CD14-positive monocyte (primary cell): ENCODE results near the gene MGLL. TPM values are rescaled to one million over a fixed set of nuclear protein-coding genes. Genes with fewer than 3 reads are reported as not detected.

Experiments
- DNase-seq, 3 donors: peaks; one replicate each; pipeline ENCODE4 v3.0.0-alpha.2; 2011 to 2022
- H2AFZ ChIP-seq: 2 replicates; pipeline ENCODE4 v1.6.0; 2012; ENCODE audit warnings: mild to moderate bottlenecking, low read depth, low read length, inconsistent platforms; ENCODE audit not compliant: insufficient read depth, poor library complexity, severe bottlenecking
- H3K27ac ChIP-seq, 2 donors: 1 replicate in 1 of 2; 2 replicates in 1 of 2; pipeline ENCODE4 v1.5.1; 2012 to 2013; ENCODE audit warnings: low read length in 2 of 2, control low read depth in 1 of 2, inconsistent platforms in 1 of 2, low read depth in 1 of 2, mild to moderate bottlenecking in 1 of 2
- H3K27me3 ChIP-seq, 2 donors: one replicate each; pipeline versions ENCODE4 v1.6.0 to v1.6.1; 2011 to 2013; ENCODE audit warnings: low read length in 2 of 2; ENCODE audit not compliant: control insufficient read depth in 2 of 2, insufficient read depth in 2 of 2
- H3K36me3 ChIP-seq, 2 donors: replicated peaks in 1 of 2; 1 replicate in 1 of 2; 2 replicates in 1 of 2; pipeline versions ENCODE4 v1.5.1 to v1.6.1; 2012 to 2013; ENCODE audit warnings: low read length in 2 of 2, control low read depth in 1 of 2, inconsistent platforms in 1 of 2, mild to moderate bottlenecking in 1 of 2; ENCODE audit not compliant: insufficient read depth in 2 of 2, control insufficient read depth in 1 of 2
- H3K4me1 ChIP-seq, 2 donors: 1 replicate in 1 of 2; 2 replicates in 1 of 2; pipeline versions ENCODE4 v1.5.1 to v1.6.1; 2012 to 2013; ENCODE audit warnings: low read length in 2 of 2, control low read depth in 1 of 2, inconsistent platforms in 1 of 2, mild to moderate bottlenecking in 1 of 2, moderate library complexity in 1 of 2; ENCODE audit not compliant: insufficient read depth in 2 of 2, control insufficient read depth in 1 of 2
- H3K4me2 ChIP-seq: replicated peaks from 2 replicates; pipeline ENCODE3; 2012; ENCODE audit warnings: low read length, moderate library complexity, mild to moderate bottlenecking; ENCODE audit not compliant: poor library complexity, severe bottlenecking; ENCODE audit errors: extremely low read depth
- H3K4me3 ChIP-seq, 3 experiments: fragments of 200-600 bp in 1 of 3; sonication (generic) in 1 of 3; replicated peaks in 1 of 3; 1 replicate in 2 of 3; 2 replicates in 1 of 3; pipeline ENCODE4 v1.5.1; 2011 to 2013; ENCODE audit warnings: low read length in 3 of 3, mild to moderate bottlenecking in 3 of 3, control low read depth in 2 of 3, low read depth in 2 of 3, inconsistent platforms in 1 of 3, moderate library complexity in 1 of 3
- H3K79me2 ChIP-seq: 2 replicates; pipeline ENCODE4 v1.6.0; 2012; ENCODE audit warnings: mild to moderate bottlenecking, control low read depth, inconsistent platforms, low read length, moderate library complexity; ENCODE audit not compliant: insufficient read depth
- H3K9ac ChIP-seq: 2 replicates; pipeline ENCODE4 v1.6.0; 2017; ENCODE audit warnings: low read length, mild to moderate bottlenecking; ENCODE audit not compliant: insufficient read depth, poor library complexity, severe bottlenecking
- H3K9me3 ChIP-seq, 2 donors: replicated peaks in 1 of 2; 1 replicate in 1 of 2; 2 replicates in 1 of 2; pipeline versions ENCODE4 v1.5.1 to v1.6.1; 2012 to 2013; ENCODE audit warnings: low read length in 2 of 2, control low read depth in 1 of 2; ENCODE audit not compliant: control insufficient read depth in 1 of 2, insufficient read depth in 1 of 2
- H4K20me1 ChIP-seq: 2 replicates; pipeline ENCODE4 v1.6.0; 2012; ENCODE audit warnings: mild to moderate bottlenecking, low read length, control low read depth, moderate library complexity; ENCODE audit not compliant: insufficient read depth
- H3K27ac Mint-ChIP-seq, 7 donors: one replicate each; pipeline ENCODE4 v1.8.0; 2020; ENCODE audit warnings: mild to moderate bottlenecking in 7 of 7, mixed read lengths in 7 of 7, moderate library complexity in 6 of 7, inconsistent platforms in 2 of 7
- H3K27me3 Mint-ChIP-seq, 3 donors: one replicate each; pipeline ENCODE4 v1.8.0; 2021 to 2022; ENCODE audit warnings: low read depth in 3 of 3, mild to moderate bottlenecking in 3 of 3, mixed read lengths in 3 of 3, moderate library complexity in 3 of 3, inconsistent platforms in 1 of 3
- H3K36me3 Mint-ChIP-seq, 2 donors: one replicate each; pipeline ENCODE4 v1.8.0; 2020; ENCODE audit warnings: mixed read lengths in 2 of 2, inconsistent platforms in 1 of 2, mild to moderate bottlenecking in 1 of 2
- H3K4me1 Mint-ChIP-seq: one replicate; pipeline ENCODE4 v1.8.0; 2020; ENCODE audit warnings: mild to moderate bottlenecking, mixed read lengths
- H3K4me3 Mint-ChIP-seq, 2 donors: one replicate each; pipeline ENCODE4 v1.8.0; 2020; ENCODE audit warnings: mild to moderate bottlenecking in 2 of 2, mixed read lengths in 2 of 2, moderate library complexity in 1 of 2
- H3K9me3 Mint-ChIP-seq, 7 donors: one replicate each; pipeline ENCODE4 v1.8.0; 2020 to 2022; ENCODE audit warnings: mixed read lengths in 7 of 7, mild to moderate bottlenecking in 6 of 7, moderate library complexity in 6 of 7, inconsistent platforms in 2 of 7
- CTCF ChIP-seq: fragments of 200-600 bp; IDR thresholded peaks from one replicate; pipeline ENCODE4 v1.8.0; 2022; ENCODE audit warnings: antibody characterized with exemption, mild to moderate bottlenecking
- WGBS: methylation state at CpG from one replicate; pipeline ENCODE4 v1.1.5; 2013; ENCODE audit warnings: missing lambda C conversion rate; ENCODE audit not compliant: insufficient coverage; 5-methylcytosine and 5-hydroxymethylcytosine counted together
- intact Hi-C, 2 donors: fragments of 100-400 bp; cut with micrococcal nuclease; formaldehyde crosslinking; loops; one replicate each; pipeline versions ENCODE4 v1.15.0 to v1.15.1; 2023
- polyA plus RNA-seq, 3 donors: library from polyadenylated mRNA; depleted of rRNA in 1 of 3; unstranded in 2 of 3; stranded (reverse) in 1 of 3; fragments of 300-500 nt in 2 of 3; fragments of >200 nt in 1 of 3; fragmentation: Illumina TruSeq in 2 of 3; gene quantifications; 1 replicate in 2 of 3; 2 replicates in 1 of 3; pipeline ENCODE4 v1.2.3, GENCODE V29; 2012 to 2021

The MGLL gene
- polyA plus RNA-seq, 3 donors: 4.4 to 10.0 (median 6.4) TPM

- H3K9me3 ChIP-seq: peaks cover 0 to 4% of the 10 kb centered on the region in 2 donors
- peak overlapping the region in 1 of 3 experiments; percentile 38 for H3K4me3 ChIP-seq
- Mint-ChIP-seq H3K4me1 (peaks cover 63% of the 10 kb centered on the region), H3K4me3 (peak overlapping the region in 1 of 2 donors; percentile 51), H3K36me3 (peaks cover 2 to 8% of the 10 kb centered on the region in 2 donors), H3K9me3 (peaks cover 4 to 6% (median 5%) of the 10 kb centered on the region in 7 donors), H3K27me3 (peaks cover 0 to 2% (median 2%) of the 10 kb centered on the region in 3 donors), H3K27ac (peak overlapping the region; percentile 90 to 99 (median 93))
- H3K36me3 ChIP-seq: no peaks in the 10 kb centered on the region
- H3K4me2 ChIP-seq: peak overlapping the region; percentile 46
- H3K27ac ChIP-seq: peak overlapping the region; percentile 80 to 83
- no peaks in the 10 kb centered on the region for H4K20me1 ChIP-seq
- intact Hi-C loops: no loop called here
- H3K9ac ChIP-seq: no peak overlapping the region
- no peak for TF ChIP-seq CTCF
- H3K27me3 ChIP-seq: no peaks in the 10 kb centered on the region
- H3K79me2 ChIP-seq: no peaks in the 10 kb centered on the region
- peak overlapping the region; percentile 2 for H2AFZ ChIP-seq
- peaks cover 58 to 60% of the 10 kb centered on the region in 2 donors for H3K4me1 ChIP-seq
- no peak for DNase-seq
- WGBS: 89% methylated on average over 5 of the region's 8 CpGs
These were observed 92.1 kb downstream of the MGLL start for GRCh38 chr3:127730171-127730570.

DNA sequence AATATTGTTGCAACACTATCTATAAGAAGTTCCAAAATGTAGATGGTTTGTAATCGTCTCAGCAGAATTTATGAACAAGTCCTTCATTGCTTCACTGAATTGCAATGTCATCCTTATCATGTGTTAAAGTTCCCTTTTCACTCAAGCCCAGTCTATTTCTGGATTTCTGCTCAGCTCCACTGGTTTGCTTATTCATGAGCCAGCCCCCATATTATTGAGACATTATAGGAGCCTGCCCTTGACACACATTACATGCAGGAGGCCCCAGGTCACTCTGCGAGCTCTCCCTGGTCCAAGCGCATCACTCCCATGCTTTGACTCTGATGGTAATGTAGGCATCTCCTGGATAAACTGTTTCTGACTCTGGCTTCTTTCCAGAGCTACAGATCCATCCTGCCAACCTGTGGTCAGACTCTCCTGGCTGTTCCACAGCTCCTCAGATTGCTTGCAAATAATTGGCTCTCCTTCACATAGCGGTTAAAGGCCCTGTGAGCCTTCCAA is 92.7 kb downstream of the MGLL start:
- Mint-ChIP-seq H3K27me3 (peaks cover 0 to 2% (median 2%) of the 10 kb centered on the region in 3 donors), H3K36me3 (peaks cover 2 to 8% of the 10 kb centered on the region in 2 donors), H3K4me3 (peak overlapping the region; percentile 6 to 39), H3K9me3 (peaks cover 4 to 7% (median 5%) of the 10 kb centered on the region in 7 donors), H3K27ac (peak overlapping the region; percentile 90 to 99 (median 93)), H3K4me1 (peaks cover 57% of the 10 kb centered on the region)
- Histone ChIP-seq H3K4me2 (peak overlapping the region; percentile 46), H3K4me1 (peaks cover 52 to 54% of the 10 kb centered on the region in 2 donors), H3K36me3 (no peaks in the 10 kb centered on the region), H4K20me1 (no peaks in the 10 kb centered on the region), H3K4me3 (peak overlapping the region in 1 of 3 experiments; percentile 38), H3K9me3 (peaks cover 0 to 4% of the 10 kb centered on the region in 2 donors), H3K27me3 (no peaks in the 10 kb centered on the region), H3K79me2 (no peaks in the 10 kb centered on the region), H3K27ac (peak overlapping the region; percentile 80 to 83), H3K9ac (no peak overlapping the region), H2AFZ (peak overlapping the region; percentile 2)
- TF ChIP-seq CTCF: no peak
- intact Hi-C loops: loop anchor here in 1 of 2 donors (2.0 kb wide), 1 partner anchor 137 kb away; no protein-coding TSS in a partner anchor
- peak; percentile 89 to 96 (median 95) for DNase-seq
- WGBS: 15% methylated on average over 3 of the region's 4 CpGs
